Astrocyte (in vitro differentiated cells and primary cell): Measurements from ENCODE around the gene AFF3. TPM values are rescaled to one million over a fixed set of nuclear protein-coding genes. Genes with fewer than 3 reads are reported as not detected.
A peak's percentile ranks its signal among the peaks of the same experiment; 100 is the strongest.

ENCODE experiments used
- DNase-seq: peaks from one replicate; pipeline ENCODE4 v3.0.0-alpha.2; 2010; ENCODE audit warnings: low read depth
- FAIRE-seq: peaks from 2 replicates; lab custom pipeline; 2011; peaks lifted over from hg19 to GRCh38; lab: Jason Lieb, UNC
- H2AFZ ChIP-seq: 2 replicates; pipeline ENCODE4 v1.6.0; 2012; ENCODE audit warnings: low read depth, low read length, inconsistent platforms
- H3K27ac ChIP-seq: 2 replicates; pipeline ENCODE4 v1.5.1; 2011; ENCODE audit warnings: low read depth, low read length, inconsistent platforms
- H3K27me3 ChIP-seq: 2 replicates; pipeline ENCODE4 v1.6.0; 2011; ENCODE audit warnings: low read length, inconsistent platforms; ENCODE audit not compliant: insufficient read depth
- H3K36me3 ChIP-seq: 2 replicates; pipeline ENCODE4 v1.5.1; 2011; ENCODE audit warnings: low read length, inconsistent platforms; ENCODE audit not compliant: insufficient read depth
- H3K4me1 ChIP-seq: 2 replicates; pipeline ENCODE4 v1.5.1; 2011; ENCODE audit warnings: low read length, inconsistent platforms; ENCODE audit not compliant: insufficient read depth
- H3K4me2 ChIP-seq: 2 replicates; pipeline ENCODE4 v1.6.0; 2012; ENCODE audit warnings: low read length, inconsistent platforms
- H3K4me3 ChIP-seq: 2 replicates; pipeline ENCODE4 v1.5.1; 2011; ENCODE audit warnings: low read depth, mild to moderate bottlenecking, low read length, inconsistent platforms; ENCODE audit not compliant: insufficient read depth
- H3K79me2 ChIP-seq: 2 replicates; pipeline ENCODE4 v1.6.0; 2012; ENCODE audit warnings: mild to moderate bottlenecking, low read length, inconsistent platforms; ENCODE audit not compliant: insufficient read depth
- H3K9ac ChIP-seq: 2 replicates; pipeline ENCODE4 v1.6.0; 2012; ENCODE audit warnings: mild to moderate bottlenecking, low read length, inconsistent platforms
- H3K9me3 ChIP-seq: 2 replicates; pipeline ENCODE4 v1.5.1; 2012; ENCODE audit warnings: low read depth, mild to moderate bottlenecking, low read length, inconsistent platforms; ENCODE audit not compliant: insufficient read depth
- H4K20me1 ChIP-seq: 2 replicates; pipeline ENCODE4 v1.6.0; 2012; ENCODE audit warnings: low read length, inconsistent platforms; ENCODE audit not compliant: insufficient read depth
- H3K27ac Mint-ChIP-seq: one replicate; pipeline ENCODE4 v1.8.0; 2021; ENCODE audit warnings: mild to moderate bottlenecking, mixed read lengths; ENCODE audit not compliant: unreplicated experiment
- H3K27me3 Mint-ChIP-seq: one replicate; pipeline ENCODE4 v1.8.0; 2021; ENCODE audit warnings: low read depth, mixed read lengths; ENCODE audit not compliant: unreplicated experiment
- H3K36me3 Mint-ChIP-seq: one replicate; pipeline ENCODE4 v1.8.0; 2021; ENCODE audit warnings: low read depth, mixed read lengths; ENCODE audit not compliant: unreplicated experiment
- H3K4me1 Mint-ChIP-seq: one replicate; pipeline ENCODE4 v1.8.0; 2021; ENCODE audit warnings: low read depth, mixed read lengths; ENCODE audit not compliant: unreplicated experiment
- H3K4me3 Mint-ChIP-seq: one replicate; pipeline ENCODE4 v1.8.0; 2021; ENCODE audit warnings: mild to moderate bottlenecking, moderate library complexity, mixed read lengths; ENCODE audit not compliant: unreplicated experiment
- H3K9me3 Mint-ChIP-seq: one replicate; pipeline ENCODE4 v1.8.0; 2021; ENCODE audit warnings: mild to moderate bottlenecking, mixed read lengths; ENCODE audit not compliant: unreplicated experiment
- CTCF ChIP-seq: IDR thresholded peaks from 2 replicates; pipeline ENCODE4 v1.5.1; 2011; ENCODE audit warnings: low read depth, mild to moderate bottlenecking, inconsistent platforms, low read length, moderate library complexity; ENCODE audit not compliant: insufficient read depth
- EZH2 ChIP-seq: IDR thresholded peaks from 2 replicates; pipeline ENCODE4 v1.6.1; 2012; ENCODE audit warnings: mild to moderate bottlenecking, low read length, inconsistent platforms; ENCODE audit not compliant: insufficient read depth
- total RNA-seq: library from RNA; stranded (reverse); gene quantifications from 2 replicates; pipeline ENCODE4 v1.2.1, GENCODE V29; 2021

AFF3 gene
- total RNA-seq, 1 donor from 2014 or later: 14.7 TPM

GRCh38 chr2:99918389-99918788 is 224.0 kb downstream of the AFF3 start:
- Mint-ChIP-seq H3K4me1 (no peaks in the 10 kb centered on the region), H3K36me3 (peaks cover 2% of the 10 kb centered on the region), H3K9me3 (no peaks in the 10 kb centered on the region), H3K27ac (no peak overlapping the region), H3K27me3 (no peaks in the 10 kb centered on the region), H3K4me3 (no peak overlapping the region)
- Histone ChIP-seq H3K79me2 (no peaks in the 10 kb centered on the region), H3K27ac (no peak overlapping the region), H3K9ac (no peak overlapping the region), H3K4me3 (no peak overlapping the region), H3K27me3 (no peaks in the 10 kb centered on the region), H3K9me3 (no peaks in the 10 kb centered on the region), H3K4me1 (no peaks in the 10 kb centered on the region), H3K4me2 (no peak overlapping the region), H3K36me3 (no peaks in the 10 kb centered on the region), H2AFZ (no peak overlapping the region), H4K20me1 (no peaks in the 10 kb centered on the region)
- no peak for DNase-seq
- FAIRE-seq: peak; percentile 13
- TF ChIP-seq CTCF (no peak), EZH2 (no peak)

DNA sequence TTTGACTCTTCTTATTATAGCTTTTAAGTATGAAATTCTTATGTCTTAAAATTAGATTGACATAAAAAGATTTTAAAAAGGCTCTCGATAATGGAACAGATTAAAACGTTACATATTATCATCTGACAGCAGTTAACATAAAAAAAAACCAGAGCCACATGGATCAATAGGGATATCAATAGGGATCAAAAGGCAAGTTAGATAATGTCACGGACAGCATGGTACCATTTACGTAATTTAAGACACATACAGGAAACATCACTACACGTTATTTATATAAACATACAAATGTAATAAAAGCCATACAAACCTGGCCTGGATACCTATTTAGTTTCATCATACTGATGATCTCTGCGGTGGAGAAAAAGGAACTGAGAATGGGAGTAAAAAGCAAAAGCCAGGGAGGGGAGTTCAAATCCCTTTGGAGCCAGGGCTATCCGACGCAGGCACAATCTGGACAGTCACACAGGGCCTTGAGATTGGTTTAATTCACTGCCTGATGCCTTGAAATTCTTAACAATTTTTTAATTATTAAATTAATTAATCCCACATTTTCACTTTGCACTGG is 227.2 kb downstream of the AFF3 start:
- H3K36me3 Mint-ChIP-seq: no peaks in the 10 kb centered on the region
- Histone ChIP-seq H3K36me3 (no peaks in the 10 kb centered on the region), H3K4me3 (no peak overlapping the region), H3K79me2 (no peaks in the 10 kb centered on the region), H3K9me3 (no peaks in the 10 kb centered on the region), H4K20me1 (no peaks in the 10 kb centered on the region), H3K27me3 (no peaks in the 10 kb centered on the region), H2AFZ (no peak overlapping the region), H3K4me1 (no peaks in the 10 kb centered on the region), H3K9ac (no peak overlapping the region), H3K4me2 (no peak overlapping the region), H3K27ac (no peak overlapping the region)
- H3K4me3 Mint-ChIP-seq: no peak overlapping the region
- no peaks in the 10 kb centered on the region for H3K9me3 Mint-ChIP-seq
- TF ChIP-seq CTCF (no peak), EZH2 (no peak)
- H3K4me1 Mint-ChIP-seq: peaks cover 8% of the 10 kb centered on the region
- no peak overlapping the region for H3K27ac Mint-ChIP-seq
- no peak for DNase-seq
- no peaks in the 10 kb centered on the region for H3K27me3 Mint-ChIP-seq
- FAIRE-seq: no peak

GRCh38 chr2:99911736-99912135 is 230.7 kb downstream of the AFF3 start:
- DNase-seq: no peak
- H3K4me1 Mint-ChIP-seq: peaks cover 8% of the 10 kb centered on the region
- no peak overlapping the region for H2AFZ ChIP-seq
- no peaks in the 10 kb centered on the region for H3K9me3 Mint-ChIP-seq
- H3K27me3 Mint-ChIP-seq: no peaks in the 10 kb centered on the region
- TF ChIP-seq EZH2: no peak
- no peak for TF ChIP-seq CTCF
- no peaks in the 10 kb centered on the region for H3K79me2 ChIP-seq
- no peaks in the 10 kb centered on the region for H3K9me3 ChIP-seq
- no peak overlapping the region for H3K27ac Mint-ChIP-seq
- no peak overlapping the region for H3K4me3 ChIP-seq
- no peak overlapping the region for H3K27ac ChIP-seq
- no peaks in the 10 kb centered on the region for H4K20me1 ChIP-seq
- H3K9ac ChIP-seq: no peak overlapping the region
- no peak overlapping the region for H3K4me2 ChIP-seq
- H3K4me1 ChIP-seq: no peaks in the 10 kb centered on the region
- no peaks in the 10 kb centered on the region for H3K36me3 Mint-ChIP-seq
- H3K4me3 Mint-ChIP-seq: no peak overlapping the region
- no peak for FAIRE-seq
- H3K27me3 ChIP-seq: no peaks in the 10 kb centered on the region
- H3K36me3 ChIP-seq: no peaks in the 10 kb centered on the region
